HG02885 (cell line): ENCODE results near the gene MYH8.

ENCODE experiments used
- ATAC-seq: cut with Tn5 transposase; IDR thresholded peaks from one replicate; pipeline ENCODE4 v1.9.1; 2021; ENCODE audit warnings: mild to moderate bottlenecking; ENCODE audit not compliant: unreplicated experiment, poor library complexity

MYH8 gene

GRCh38 chr17:10421900-10422542 is at the start of gene MYH8:
MYH8 (minus strand) TSS chr17:10421950; CDS start chr17:10420227, 1,723 bp downstream.
- ATAC-seq, result no peak

- ATAC-seq, result no peak
Observed at GRCh38 chr17:10469459-10469858, 47.7 kb upstream of the MYH8 start, which contains the start of gene MYH4. MYH4 (minus strand) TSS chr17:10469559; CDS start chr17:10466745, 2,814 bp downstream.

- ATAC-seq, result no peak
Observed at GRCh38 chr17:10463402-10463801, 41.7 kb upstream of the MYH8 start.

GRCh38 chr17:10460062-10460461 is 38.3 kb upstream of the MYH8 start:
- ATAC-seq, result no peak

GRCh38 chr17:10458701-10459100 is 37.0 kb upstream of the MYH8 start:
- no peak for ATAC-seq

- no peak for ATAC-seq
Observed at GRCh38 chr17:10457952-10458351, 36.2 kb upstream of the MYH8 start.

- no peak for ATAC-seq
Observed at GRCh38 chr17:10447026-10447931, 25.5 kb upstream of the MYH8 start.

GRCh38 chr17:10439816-10440215 is 18.1 kb upstream of the MYH8 start:
- ATAC-seq, result no peak

- ATAC-seq, result no peak
Observed at GRCh38 chr17:10435096-10435495, 13.3 kb upstream of the MYH8 start.

- no peak for ATAC-seq
Observed at GRCh38 chr17:10429421-10430045, 7.8 kb upstream of the MYH8 start.

- no peak for ATAC-seq
Observed at GRCh38 chr17:10428781-10429180, 7.0 kb upstream of the MYH8 start.

GRCh38 chr17:10421211-10421610 is 539 bp downstream of the MYH8 start:
- no peak for ATAC-seq

- no peak for ATAC-seq
Observed at GRCh38 chr17:10420811-10421210, 939 bp downstream of the MYH8 start.

- no peak for ATAC-seq
Observed at GRCh38 chr17:10417431-10417830, 4.3 kb downstream of the MYH8 start.

- no peak for ATAC-seq
Observed at GRCh38 chr17:10415161-10415560, 6.6 kb downstream of the MYH8 start.

GRCh38 chr17:10403589-10403988 is 18.2 kb downstream of the MYH8 start:
- ATAC-seq, result no peak

- no peak for ATAC-seq
Observed at GRCh38 chr17:10398352-10398751, 23.4 kb downstream of the MYH8 start.

- no peak for ATAC-seq
Observed at GRCh38 chr17:10396524-10397163, 25.1 kb downstream of the MYH8 start.

GRCh38 chr17:10394201-10394887 is 27.4 kb downstream of the MYH8 start:
- no peak for ATAC-seq

GRCh38 chr17:10392880-10393279 is 28.9 kb downstream of the MYH8 start:
- no peak for ATAC-seq
